GM12878 (cell line): ENCODE data around the gene TOP1. TPM values are rescaled to one million over a fixed set of nuclear protein-coding genes. Genes with fewer than 3 reads are reported as not detected.

Source experiments
- ASH2L ChIP-seq: fragments of 300-600, 200-600 bp; sonication (generic); IDR thresholded peaks from 2 replicates; pipeline ENCODE4 v1.6.1; 2017; ENCODE audit warnings: low read depth, mild to moderate bottlenecking, borderline replicate concordance
- BCL3 ChIP-seq: IDR thresholded peaks from 2 replicates; pipeline ENCODE4 v1.6.1; 2011; ENCODE audit warnings: borderline replicate concordance, low read depth, mild to moderate bottlenecking, moderate library complexity, low read length; ENCODE audit not compliant: insufficient read depth, poor library complexity, severe bottlenecking
- CEBPB ChIP-seq, 2 experiments: fragments of 150-350 bp in 1 of 2; IDR thresholded peaks; 2 replicates each; pipeline ENCODE4 v1.6.1; 2012 to 2014; ENCODE audit warnings: low read depth in 2 of 2, low read length in 2 of 2, borderline replicate concordance in 1 of 2, inconsistent platforms in 1 of 2
- DPF2 ChIP-seq: fragments of 450-650 bp; IDR thresholded peaks from 2 replicates; pipeline ENCODE4 v1.6.1; 2017; ENCODE audit warnings: mild to moderate bottlenecking
- EED ChIP-seq: sonication (generic); IDR thresholded peaks from 2 replicates; pipeline ENCODE4 v1.6.1; 2016; ENCODE audit warnings: antibody characterized with exemption, low read depth
- EP300 ChIP-seq, 2 experiments: fragments of 150-350 bp in 1 of 2; IDR thresholded peaks; 2 replicates each; pipeline ENCODE4 v1.6.1; 2011 to 2012; ENCODE audit warnings: low read depth in 2 of 2, low read length in 2 of 2, borderline replicate concordance in 1 of 2, improper control_type of control experiment in 1 of 2, inconsistent platforms in 1 of 2; ENCODE audit not compliant: control insufficient read depth in 1 of 2
- ETV6 ChIP-seq, 2 experiments: fragments of 450-650 bp in 1 of 2; IDR thresholded peaks in 1 of 2; conservative IDR thresholded peaks in 1 of 2; 2 replicates each; pipeline ENCODE4 v1.6.1; 2014; ENCODE audit warnings: antibody characterized with exemption in 1 of 2, borderline replicate concordance in 1 of 2, low read depth in 1 of 2, mild to moderate bottlenecking in 1 of 2, moderate library complexity in 1 of 2
- KAT2A ChIP-seq: conservative IDR thresholded peaks from 2 replicates; pipeline ENCODE4 v1.6.1; 2011; ENCODE audit warnings: low read depth, low read length; ENCODE audit not compliant: control insufficient read depth
- KDM1A ChIP-seq: fragments of 200-600 bp; sonication (generic); IDR thresholded peaks from 2 replicates; pipeline ENCODE4 v1.6.1; 2016; ENCODE audit warnings: borderline replicate concordance
- KLF5 ChIP-seq: fragments of 450-650 bp; IDR thresholded peaks from 2 replicates; pipeline ENCODE4 v1.6.1; 2014; ENCODE audit warnings: mild to moderate bottlenecking; ENCODE audit not compliant: partially characterized antibody
- MAX ChIP-seq: IDR thresholded peaks from 2 replicates; pipeline ENCODE4 v1.6.1; 2012; ENCODE audit warnings: low read depth, low read length, improper control_type of control experiment
- MEF2A ChIP-seq: IDR thresholded peaks from 2 replicates; pipeline ENCODE4 v1.6.1; 2011; ENCODE audit warnings: low read depth, mild to moderate bottlenecking, low read length, moderate library complexity; ENCODE audit not compliant: insufficient read depth
- MTA2 ChIP-seq: fragments of 450-650 bp; IDR thresholded peaks from 2 replicates; pipeline ENCODE4 v1.6.1; 2016; ENCODE audit warnings: low read depth, mild to moderate bottlenecking, moderate library complexity
- NR2C2 ChIP-seq: IDR thresholded peaks from 2 replicates; pipeline ENCODE4 v1.6.1; 2011; ENCODE audit warnings: borderline replicate concordance, low read depth; ENCODE audit not compliant: control insufficient read depth, insufficient read length
- PAX5 ChIP-seq: IDR thresholded peaks from 2 replicates; pipeline ENCODE4 v1.6.1; 2011; ENCODE audit warnings: low read depth, low read length, borderline replicate concordance
- POU2F2 ChIP-seq: IDR thresholded peaks from 3 replicates; pipeline ENCODE4 v1.6.1; 2011; ENCODE audit warnings: low read depth, mild to moderate bottlenecking, low read length, borderline replicate concordance
- RAD51 ChIP-seq: fragments of 450-650 bp; IDR thresholded peaks from 2 replicates; pipeline ENCODE4 v1.6.1; 2016; ENCODE audit warnings: moderate library complexity, mild to moderate bottlenecking, inconsistent platforms
- RCOR1 ChIP-seq: conservative IDR thresholded peaks from 2 replicates; pipeline ENCODE4 v1.6.1; 2012; ENCODE audit warnings: low read depth, low read length, improper control_type of control experiment
- SMAD5 ChIP-seq: IDR thresholded peaks from 2 replicates; pipeline ENCODE4 v1.6.1; 2016; ENCODE audit warnings: antibody characterized with exemption, low read depth
- SMC3 ChIP-seq: IDR thresholded peaks from 2 replicates; pipeline ENCODE4 v1.6.1; 2011; ENCODE audit warnings: low read length, improper control_type of control experiment, borderline replicate concordance
- SREBF2 ChIP-seq: IDR thresholded peaks from 2 replicates; pipeline ENCODE4 v1.6.1; 2012; ENCODE audit warnings: mild to moderate bottlenecking, low read length
- STAT3 ChIP-seq: IDR thresholded peaks from 2 replicates; pipeline ENCODE4 v1.6.1; 2011; ENCODE audit warnings: low read depth, low read length, improper control_type of control experiment
- ZNF217 ChIP-seq: fragments of 450-650 bp; IDR thresholded peaks from 2 replicates; pipeline ENCODE4 v1.6.1; 2017; ENCODE audit warnings: antibody characterized with exemption, mild to moderate bottlenecking
- ZSCAN29 ChIP-seq: fragments of 450-650 bp; IDR thresholded peaks from 2 replicates; pipeline ENCODE4 v1.6.1; 2017; ENCODE audit warnings: mild to moderate bottlenecking, moderate library complexity
- polyA plus RNA-seq, 11 experiments: library from polyadenylated mRNA; depleted of rRNA in 4 of 11; unstranded in 6 of 11; stranded (reverse) in 5 of 11; fragments of >200 nt; fragmentation: Nextera tagmentation in 4 of 11; fragmentation: Illumina TruSeq in 1 of 11; extraction: Ambion mirVana in 4 of 11; extraction: Trizol in 1 of 11; gene quantifications; 1 replicate in 1 of 11; 2 replicates in 10 of 11; pipeline versions ENCODE4 v1.2.1 to v1.2.3, GENCODE V29; 2011 to 2016; ENCODE audit warnings: inconsistent platforms in 2 of 11, missing spikeins in 2 of 11, low read depth in 1 of 11
- total RNA-seq, 4 experiments: library from RNA; depleted of rRNA in 3 of 4; stranded (reverse); fragments of >200 nt in 3 of 4; fragmentation: Illumina TruSeq in 1 of 4; extraction: Trizol in 1 of 4; gene quantifications; 2 replicates each; pipeline versions ENCODE4 v1.2.1 to v1.2.3, GENCODE V29; 2013 to 2021
- TF ChIP-seq, protein P1 (sequence below): fragments of 450-650 bp; IDR thresholded peaks from 2 replicates; pipeline ENCODE4 v1.6.1; 2017; ENCODE audit warnings: mild to moderate bottlenecking, moderate library complexity

The TOP1 gene
- total and polyA plus RNA-seq, 10 of the 15 experiments (the other 5 are each of a cell fraction or from before 2014, with no cell fraction given), result 21.5 to 128 (median 47.3) TPM

DNA sequence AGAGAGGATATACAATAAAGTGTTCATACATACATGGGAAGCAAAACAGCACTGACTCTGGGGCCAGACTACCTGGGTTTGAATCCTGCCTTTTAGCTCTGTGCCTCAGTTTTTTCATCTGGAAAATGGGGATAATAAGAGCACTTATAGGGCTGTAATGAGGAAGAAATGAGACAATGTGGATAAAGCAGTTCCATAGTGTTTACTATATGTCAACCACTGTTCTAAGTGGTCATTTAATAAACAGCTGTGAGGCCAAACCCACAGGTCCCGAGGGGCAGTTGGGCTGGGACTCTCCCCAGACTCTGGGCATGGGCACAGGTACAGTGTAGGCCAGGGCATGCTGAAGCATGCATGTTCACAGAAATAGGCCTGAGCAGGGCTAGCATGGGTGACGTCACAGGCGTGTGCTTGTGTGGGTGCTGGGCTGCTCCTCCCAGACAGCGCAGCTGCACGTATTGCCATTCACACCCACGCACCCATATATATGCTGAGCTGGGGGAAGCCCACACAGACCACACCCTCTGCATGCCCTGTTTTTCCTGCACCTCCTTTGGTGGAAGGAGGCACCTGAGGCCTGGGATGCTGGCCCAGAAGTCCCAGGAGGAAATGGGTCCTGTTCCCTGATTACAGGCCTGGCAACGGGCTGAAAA is 105.2 kb downstream of the TOP1 start (continued):
- TF ChIP-seq BCL3 (peak; percentile 86), SREBF2 (no peak), ZNF217 (peak; percentile 93), ASH2L (0 out of 2 replicates have a peak, but pooled peaks have one; percentile 12), SMC3 (no peak), DPF2 (peak; percentile 95), KDM1A (no peak), NR2C2 (no peak), PAX5 (peak; percentile 89), SMAD5 (no peak), MTA2 (peak; percentile 94), EP300 (IDR thresholded peaks at IDR 0.05; ENCODE audit: borderline replicate concordance in 1 of 2, control insufficient read depth in 1 of 2, low read depth in 2 of 2, low read length in 2 of 2) (peak; percentile 91 to 92; a peak in 3 of 4 replicates), KAT2A (no peak), ETV6 (conservative IDR thresholded peaks at IDR 0.05 in 1 of 2, IDR thresholded peaks at IDR 0.05 in 1 of 2; ENCODE audit: borderline replicate concordance in 1 of 2, low read depth in 1 of 2) (0 out of 4 replicates have a peak, but pooled peaks of 1 of the 2 experiments have one; percentile 22), ZSCAN29 (peak; percentile 79), MAX (peak; percentile 79), KLF5 (peak; percentile 75), STAT3 (no peak), CEBPB (IDR thresholded peaks at IDR 0.05; ENCODE audit: borderline replicate concordance in 1 of 2, low read depth in 2 of 2, low read length in 2 of 2) (no peak), POU2F2 (peak; percentile 87; the same call in 2 of the 3 replicates), EED (peak; percentile 74), RAD51 (peak; percentile 53; the same call in 1 of the 2 replicates), MEF2A (peak; percentile 53; the same call in 1 of the 2 replicates), RCOR1 (peak; percentile 87; the same call in 1 of the 2 replicates)
- TF ChIP-seq, protein P1, sequence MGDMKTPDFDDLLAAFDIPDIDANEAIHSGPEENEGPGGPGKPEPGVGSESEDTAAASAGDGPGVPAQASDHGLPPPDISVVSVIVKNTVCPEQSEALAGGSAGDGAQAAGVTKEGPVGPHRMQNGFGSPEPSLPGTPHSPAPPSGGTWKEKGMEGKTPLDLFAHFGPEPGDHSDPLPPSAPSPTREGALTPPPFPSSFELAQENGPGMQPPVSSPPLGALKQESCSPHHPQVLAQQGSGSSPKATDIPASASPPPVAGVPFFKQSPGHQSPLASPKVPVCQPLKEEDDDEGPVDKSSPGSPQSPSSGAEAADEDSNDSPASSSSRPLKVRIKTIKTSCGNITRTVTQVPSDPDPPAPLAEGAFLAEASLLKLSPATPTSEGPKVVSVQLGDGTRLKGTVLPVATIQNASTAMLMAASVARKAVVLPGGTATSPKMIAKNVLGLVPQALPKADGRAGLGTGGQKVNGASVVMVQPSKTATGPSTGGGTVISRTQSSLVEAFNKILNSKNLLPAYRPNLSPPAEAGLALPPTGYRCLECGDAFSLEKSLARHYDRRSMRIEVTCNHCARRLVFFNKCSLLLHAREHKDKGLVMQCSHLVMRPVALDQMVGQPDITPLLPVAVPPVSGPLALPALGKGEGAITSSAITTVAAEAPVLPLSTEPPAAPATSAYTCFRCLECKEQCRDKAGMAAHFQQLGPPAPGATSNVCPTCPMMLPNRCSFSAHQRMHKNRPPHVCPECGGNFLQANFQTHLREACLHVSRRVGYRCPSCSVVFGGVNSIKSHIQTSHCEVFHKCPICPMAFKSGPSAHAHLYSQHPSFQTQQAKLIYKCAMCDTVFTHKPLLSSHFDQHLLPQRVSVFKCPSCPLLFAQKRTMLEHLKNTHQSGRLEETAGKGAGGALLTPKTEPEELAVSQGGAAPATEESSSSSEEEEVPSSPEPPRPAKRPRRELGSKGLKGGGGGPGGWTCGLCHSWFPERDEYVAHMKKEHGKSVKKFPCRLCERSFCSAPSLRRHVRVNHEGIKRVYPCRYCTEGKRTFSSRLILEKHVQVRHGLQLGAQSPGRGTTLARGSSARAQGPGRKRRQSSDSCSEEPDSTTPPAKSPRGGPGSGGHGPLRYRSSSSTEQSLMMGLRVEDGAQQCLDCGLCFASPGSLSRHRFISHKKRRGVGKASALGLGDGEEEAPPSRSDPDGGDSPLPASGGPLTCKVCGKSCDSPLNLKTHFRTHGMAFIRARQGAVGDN, result peak; percentile 99
